RWPE2 (cell line): ENCODE measurements around the gene UAP1.
"Not testable (repeated sequence)": the region's sequence is repeated elsewhere in the genome, so short reads cannot be mapped to it uniquely, and the experiment has no call there.

ENCODE experiments used
- ATAC-seq: fragments of 200-7000 bp; cut with Tn5 transposase; 3 replicates; pipeline ENCODE4 v1.9.1; 2021; ENCODE audit warnings: low read depth
- DNase-seq: peaks from one replicate; pipeline ENCODE4 v3.0.0-alpha.2; 2020; ENCODE audit warnings: low spot score
- H3K27ac ChIP-seq: fragments of 450-650 bp; 2 replicates; pipeline ENCODE4 v1.5.1; 2017; ENCODE audit warnings: mild to moderate bottlenecking; ENCODE audit not compliant: poor library complexity, severe bottlenecking
- H3K27me3 ChIP-seq: fragments of 250-450 bp; sonication (Bioruptor Pico); 2 replicates; pipeline ENCODE4 v1.5.1; 2021; ENCODE audit warnings: mild to moderate bottlenecking, moderate library complexity; ENCODE audit not compliant: insufficient read depth, poor library complexity, severe bottlenecking
- H3K36me3 ChIP-seq: fragments of 250-450 bp; sonication (Bioruptor Pico); 2 replicates; pipeline ENCODE4 v1.5.1; 2020; ENCODE audit warnings: low read depth, mild to moderate bottlenecking, moderate library complexity
- H3K4me1 ChIP-seq: fragments of 250-450 bp; sonication (Bioruptor Pico); 2 replicates; pipeline ENCODE4 v1.5.1; 2021; ENCODE audit warnings: mild to moderate bottlenecking, moderate library complexity; ENCODE audit not compliant: insufficient read depth, poor library complexity, severe bottlenecking
- H3K4me3 ChIP-seq: fragments of 250-450 bp; sonication (Bioruptor Pico); 2 replicates; pipeline ENCODE4 v1.5.1; 2021; ENCODE audit warnings: mild to moderate bottlenecking, moderate library complexity; ENCODE audit not compliant: severe bottlenecking
- H3K9me3 ChIP-seq: fragments of 250-450 bp; sonication (Bioruptor Pico); 2 replicates; pipeline ENCODE4 v1.5.1; 2021; ENCODE audit warnings: mild to moderate bottlenecking, moderate library complexity; ENCODE audit not compliant: severe bottlenecking
- TF ChIP-seq, protein P1 (sequence below): fragments of 450-650 bp; IDR thresholded peaks from one replicate; pipeline ENCODE4 v1.5.1; 2017; ENCODE audit warnings: mild to moderate bottlenecking, moderate library complexity; ENCODE audit not compliant: poor library complexity, severe bottlenecking

Gene UAP1

DNA sequence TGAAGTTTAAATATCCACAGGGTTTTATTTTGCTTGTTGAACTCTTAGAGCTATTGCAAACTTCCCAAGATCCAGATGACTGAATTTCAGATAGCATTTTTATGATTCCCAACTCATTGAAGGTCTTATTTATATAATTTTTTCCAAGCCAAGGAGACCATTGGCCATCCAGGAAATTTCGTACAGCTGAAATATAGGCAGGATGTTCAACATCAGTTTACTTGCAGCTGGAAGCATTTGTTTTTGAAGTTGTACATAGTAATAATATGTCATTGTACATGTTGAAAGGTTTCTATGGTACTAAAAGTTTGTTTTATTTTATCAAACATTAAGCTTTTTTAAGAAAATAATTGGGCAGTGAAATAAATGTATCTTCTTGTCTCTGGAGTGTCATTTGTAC lies 37.9 kb downstream of the UAP1 start:
- no peaks in the 10 kb centered on the region for H3K4me1 ChIP-seq
- TF ChIP-seq, protein P1, sequence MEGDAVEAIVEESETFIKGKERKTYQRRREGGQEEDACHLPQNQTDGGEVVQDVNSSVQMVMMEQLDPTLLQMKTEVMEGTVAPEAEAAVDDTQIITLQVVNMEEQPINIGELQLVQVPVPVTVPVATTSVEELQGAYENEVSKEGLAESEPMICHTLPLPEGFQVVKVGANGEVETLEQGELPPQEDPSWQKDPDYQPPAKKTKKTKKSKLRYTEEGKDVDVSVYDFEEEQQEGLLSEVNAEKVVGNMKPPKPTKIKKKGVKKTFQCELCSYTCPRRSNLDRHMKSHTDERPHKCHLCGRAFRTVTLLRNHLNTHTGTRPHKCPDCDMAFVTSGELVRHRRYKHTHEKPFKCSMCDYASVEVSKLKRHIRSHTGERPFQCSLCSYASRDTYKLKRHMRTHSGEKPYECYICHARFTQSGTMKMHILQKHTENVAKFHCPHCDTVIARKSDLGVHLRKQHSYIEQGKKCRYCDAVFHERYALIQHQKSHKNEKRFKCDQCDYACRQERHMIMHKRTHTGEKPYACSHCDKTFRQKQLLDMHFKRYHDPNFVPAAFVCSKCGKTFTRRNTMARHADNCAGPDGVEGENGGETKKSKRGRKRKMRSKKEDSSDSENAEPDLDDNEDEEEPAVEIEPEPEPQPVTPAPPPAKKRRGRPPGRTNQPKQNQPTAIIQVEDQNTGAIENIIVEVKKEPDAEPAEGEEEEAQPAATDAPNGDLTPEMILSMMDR: no peak
- no peak for DNase-seq
- no peak overlapping the region for H3K27ac ChIP-seq
- H3K4me3 ChIP-seq: no peak overlapping the region
- no peaks in the 10 kb centered on the region for H3K9me3 ChIP-seq
- ATAC-seq: no peak
- H3K27me3 ChIP-seq: no peaks in the 10 kb centered on the region
- H3K36me3 ChIP-seq: peaks cover 93% of the 10 kb centered on the region

DNA sequence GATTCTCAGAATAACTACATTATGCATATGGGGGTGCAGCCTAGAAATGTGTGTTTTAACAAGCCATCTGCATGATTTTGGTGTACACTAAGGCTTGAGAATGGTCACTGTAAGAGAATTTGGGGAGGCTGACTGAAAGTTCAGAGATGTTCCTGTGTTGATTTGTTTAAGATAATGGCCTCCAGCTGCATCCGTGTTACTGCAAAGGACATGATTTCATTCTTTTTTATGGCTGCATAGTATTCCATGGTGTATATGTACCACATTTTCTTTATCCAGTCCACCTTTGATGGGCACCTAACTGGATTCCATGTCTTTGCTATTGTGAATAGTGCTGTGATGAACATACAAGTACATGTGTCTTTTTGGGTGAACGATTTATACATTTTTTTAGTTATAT lies 41.6 kb downstream of the UAP1 start:
- not testable (repeated sequence) for DNase-seq, H3K27me3 ChIP-seq, H3K9me3 ChIP-seq, ATAC-seq, H3K4me3 ChIP-seq, H3K27ac ChIP-seq
- peaks cover 11% of the 10 kb centered on the region for H3K4me1 ChIP-seq
- peaks cover 61% of the 10 kb centered on the region for H3K36me3 ChIP-seq

DNA sequence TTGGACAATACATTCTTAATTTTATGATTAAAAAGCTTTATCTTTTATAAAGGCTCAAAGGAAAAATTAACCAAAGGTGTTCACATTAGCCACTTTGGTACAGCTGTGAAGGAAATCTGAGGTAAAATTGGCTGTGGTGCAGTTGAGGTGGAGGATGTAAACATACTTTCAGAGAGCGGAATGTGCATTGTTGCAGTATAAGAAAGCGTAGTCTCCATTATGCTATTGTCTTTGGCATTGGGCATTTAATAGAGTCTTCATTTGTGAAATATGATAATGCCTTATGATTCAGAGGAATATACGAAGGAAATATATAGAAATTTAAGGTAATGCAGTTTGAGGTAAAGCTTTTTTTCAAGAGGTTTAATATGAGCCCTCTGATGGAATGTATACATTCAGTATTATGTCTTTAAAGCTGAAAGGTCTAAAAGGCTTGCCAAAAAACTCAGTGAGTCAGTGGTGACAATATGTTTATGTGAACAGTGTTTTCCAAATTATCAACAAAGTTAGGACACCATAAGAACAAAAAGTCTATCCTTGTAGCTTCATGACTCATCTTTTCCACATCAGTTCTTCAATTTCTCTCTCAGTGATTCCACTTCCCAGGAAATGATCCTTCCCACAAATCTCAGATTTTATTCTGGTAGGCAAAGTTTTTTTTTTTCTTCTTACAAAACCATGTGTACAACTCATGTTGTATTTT lies 43.9 kb downstream of the UAP1 start:
- Histone ChIP-seq H3K4me1 (peaks cover 11% of the 10 kb centered on the region), H3K27me3 (no peaks in the 10 kb centered on the region), H3K4me3 (no peak overlapping the region), H3K9me3 (no peaks in the 10 kb centered on the region), H3K36me3 (peaks cover 49% of the 10 kb centered on the region), H3K27ac (peak overlapping the region; percentile 39)
- TF ChIP-seq, protein P1: no peak
- DNase-seq (no peak), ATAC-seq (peak; percentile 86)

DNA sequence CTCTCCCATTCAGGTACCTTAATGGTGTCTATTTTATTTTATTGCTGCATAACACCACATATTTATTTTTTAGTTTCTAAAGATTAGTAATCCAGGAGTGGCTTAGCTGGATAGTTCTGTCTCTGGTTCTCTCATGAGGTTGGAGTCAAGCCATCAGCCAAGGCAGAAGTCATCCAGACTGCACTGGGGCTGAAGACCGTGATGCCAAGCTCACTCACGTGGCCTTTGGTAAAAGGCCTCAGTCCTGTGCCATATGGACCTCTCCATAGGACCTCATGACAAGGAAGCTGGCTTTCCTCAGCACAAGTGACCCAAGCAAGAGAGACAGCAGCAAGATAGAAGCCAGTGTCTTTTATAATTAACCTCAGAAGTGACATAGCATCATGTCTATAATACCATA lies 47.8 kb downstream of the UAP1 start:
- H3K4me1 ChIP-seq: peaks cover 11% of the 10 kb centered on the region
- H3K36me3 ChIP-seq: peaks cover 16% of the 10 kb centered on the region
- ATAC-seq (no peak), DNase-seq (no peak)
- TF ChIP-seq, protein P1: no peak
- H3K27me3 ChIP-seq: no peaks in the 10 kb centered on the region
- no peaks in the 10 kb centered on the region for H3K9me3 ChIP-seq
- H3K27ac ChIP-seq: no peak overlapping the region
- H3K4me3 ChIP-seq: no peak overlapping the region

DNA sequence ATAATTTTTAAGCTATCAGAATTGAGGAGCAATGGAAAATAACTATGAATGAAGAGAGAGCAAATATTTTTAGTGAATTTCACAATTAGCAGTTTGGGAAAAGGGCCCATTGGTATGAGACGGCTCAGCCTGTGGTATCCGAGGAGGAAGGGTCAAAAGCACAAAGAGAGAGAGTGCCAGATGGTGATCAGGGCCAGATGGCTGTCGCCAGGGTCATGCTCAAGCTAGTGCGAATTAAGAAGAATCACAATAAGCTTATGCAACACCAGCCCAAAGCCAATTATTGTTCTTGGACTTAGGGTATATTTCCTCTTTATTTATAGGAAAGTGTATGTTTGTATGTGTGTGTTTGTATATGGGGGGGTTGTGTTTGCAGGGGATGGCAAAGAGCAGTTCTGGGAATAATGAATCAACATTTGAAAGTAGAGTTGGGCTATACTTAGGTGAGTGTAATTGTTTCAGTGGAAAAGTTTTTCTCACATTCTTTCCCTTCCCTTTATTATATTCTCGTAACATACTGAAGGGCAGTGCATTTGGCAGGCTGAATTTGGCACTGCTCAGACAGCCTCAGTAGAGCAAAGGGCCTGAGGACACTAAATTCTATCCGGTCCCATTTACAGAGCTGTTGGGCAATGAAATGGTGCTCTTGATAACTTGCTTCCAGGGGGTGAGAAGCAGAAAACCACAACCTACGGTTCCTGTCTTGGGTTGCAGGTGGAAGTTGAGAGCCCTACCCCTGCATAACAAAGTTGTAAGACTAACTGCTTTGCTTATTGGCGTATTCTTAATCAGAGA lies 51.3 kb downstream of the UAP1 start:
- Histone ChIP-seq H3K27ac (no peak overlapping the region), H3K27me3 (no peaks in the 10 kb centered on the region), H3K36me3 (peaks cover 11% of the 10 kb centered on the region), H3K9me3 (peaks cover 10% of the 10 kb centered on the region), H3K4me1 (no peaks in the 10 kb centered on the region), H3K4me3 (no peak overlapping the region)
- DNase-seq (no peak), ATAC-seq (peak; percentile 7; the same call in 1 of the 3 replicates)
- TF ChIP-seq, protein P1: no peak
